Measurements from ENCODE around the gene CNIH4. TPM values are rescaled to one million over a fixed set of nuclear protein-coding genes. Genes with fewer than 3 reads are reported as not detected.

The CNIH4 gene
- total RNA-seq, 1 experiment from 2014 or later = 53.8 TPM

- POLR2A ChIA-PET = interaction anchor here (0.9 kb wide), 1 partner anchor 1458 kb away, joined by 5 read pairs; no protein-coding TSS in a partner anchor
- CTCF ChIA-PET = no interaction called here
- no TSS peak for BruUV-seq (replicated peaks)
- H3K9me3 ChIP-seq (ENCODE audit: control insufficient read depth, insufficient read depth, low read depth, low read length) = no peaks in the 10 kb centered on the region
- H3K36me3 ChIP-seq (ENCODE audit: control insufficient read depth, insufficient read depth, low read length) = no peaks in the 10 kb centered on the region
- TF ChIP-seq SIN3A (IDR thresholded peaks at IDR 0.05; ENCODE audit: borderline replicate concordance, insufficient read depth, low read depth, low read length) = no peak
- TF ChIP-seq, protein P1, sequence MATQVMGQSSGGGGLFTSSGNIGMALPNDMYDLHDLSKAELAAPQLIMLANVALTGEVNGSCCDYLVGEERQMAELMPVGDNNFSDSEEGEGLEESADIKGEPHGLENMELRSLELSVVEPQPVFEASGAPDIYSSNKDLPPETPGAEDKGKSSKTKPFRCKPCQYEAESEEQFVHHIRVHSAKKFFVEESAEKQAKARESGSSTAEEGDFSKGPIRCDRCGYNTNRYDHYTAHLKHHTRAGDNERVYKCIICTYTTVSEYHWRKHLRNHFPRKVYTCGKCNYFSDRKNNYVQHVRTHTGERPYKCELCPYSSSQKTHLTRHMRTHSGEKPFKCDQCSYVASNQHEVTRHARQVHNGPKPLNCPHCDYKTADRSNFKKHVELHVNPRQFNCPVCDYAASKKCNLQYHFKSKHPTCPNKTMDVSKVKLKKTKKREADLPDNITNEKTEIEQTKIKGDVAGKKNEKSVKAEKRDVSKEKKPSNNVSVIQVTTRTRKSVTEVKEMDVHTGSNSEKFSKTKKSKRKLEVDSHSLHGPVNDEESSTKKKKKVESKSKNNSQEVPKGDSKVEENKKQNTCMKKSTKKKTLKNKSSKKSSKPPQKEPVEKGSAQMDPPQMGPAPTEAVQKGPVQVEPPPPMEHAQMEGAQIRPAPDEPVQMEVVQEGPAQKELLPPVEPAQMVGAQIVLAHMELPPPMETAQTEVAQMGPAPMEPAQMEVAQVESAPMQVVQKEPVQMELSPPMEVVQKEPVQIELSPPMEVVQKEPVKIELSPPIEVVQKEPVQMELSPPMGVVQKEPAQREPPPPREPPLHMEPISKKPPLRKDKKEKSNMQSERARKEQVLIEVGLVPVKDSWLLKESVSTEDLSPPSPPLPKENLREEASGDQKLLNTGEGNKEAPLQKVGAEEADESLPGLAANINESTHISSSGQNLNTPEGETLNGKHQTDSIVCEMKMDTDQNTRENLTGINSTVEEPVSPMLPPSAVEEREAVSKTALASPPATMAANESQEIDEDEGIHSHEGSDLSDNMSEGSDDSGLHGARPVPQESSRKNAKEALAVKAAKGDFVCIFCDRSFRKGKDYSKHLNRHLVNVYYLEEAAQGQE (IDR thresholded peaks at IDR 0.05; ENCODE audit: insufficient read depth in 1 of 2, low read depth in 2 of 2, low read length in 1 of 2) = no peak
- H3K27me3 ChIP-seq (ENCODE audit: control insufficient read depth, insufficient read depth, low read length) = no peaks in the 10 kb centered on the region
- ATAC-seq (no peak), DNase-seq (ENCODE audit: low read depth, low spot score) (no peak)
- H3K27ac ChIP-seq (ENCODE audit: low read length) = no peak overlapping the region
- intact Hi-C loops (cut with micrococcal nuclease; ENCODE audit: unreplicated experiment) = no loop called here
- in situ Hi-C loops (cut with HindIII; ENCODE audit: low pct_unique_long_range_greater_than_20kb, low sequenced_read_pairs) = no loop called here
- no peaks in the 10 kb centered on the region for H3K4me1 ChIP-seq (ENCODE audit: control insufficient read depth, insufficient read depth, low read length)
- no peak overlapping the region for H3K4me3 ChIP-seq (ENCODE audit: low read depth in 2 of 2, low read length in 2 of 2)
Observed at GRCh38 chr1:224321706-224322105, 35.0 kb upstream of the CNIH4 start.

DNA sequence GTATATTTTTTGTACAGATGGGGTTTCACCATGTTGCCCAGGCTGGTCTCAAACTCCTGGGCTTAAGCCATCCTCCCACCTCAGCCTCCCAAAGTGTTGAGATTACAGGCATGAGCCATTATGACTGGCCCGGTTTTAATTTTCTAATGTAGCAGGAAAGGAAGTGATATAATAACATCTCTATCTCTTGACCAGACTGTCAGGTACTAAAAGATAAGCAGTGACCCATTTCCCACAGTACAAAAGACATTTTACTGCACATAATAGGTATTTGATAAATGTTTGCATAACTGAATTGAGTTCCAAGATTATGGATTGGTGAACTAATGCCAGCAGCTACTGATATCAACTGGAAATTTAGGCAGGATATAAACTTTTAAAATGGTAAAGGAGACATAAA lies 30.7 kb upstream of the CNIH4 start:
- ATAC-seq (no peak), DNase-seq (ENCODE audit: low read depth, low spot score) (no peak)
- no peak overlapping the region for H3K4me3 ChIP-seq (ENCODE audit: low read depth in 2 of 2, low read length in 2 of 2)
- ChIA-PET POLR2A (no interaction called here), CTCF (no interaction called here)
- in situ Hi-C loops (cut with HindIII; ENCODE audit: low pct_unique_long_range_greater_than_20kb, low sequenced_read_pairs) = no loop called here
- no peaks in the 10 kb centered on the region for H3K9me3 ChIP-seq (ENCODE audit: control insufficient read depth, insufficient read depth, low read depth, low read length)
- peaks cover 15% of the 10 kb centered on the region for H3K4me1 ChIP-seq (ENCODE audit: control insufficient read depth, insufficient read depth, low read length)
- TF ChIP-seq, protein P1 (IDR thresholded peaks at IDR 0.05; ENCODE audit: insufficient read depth in 1 of 2, low read depth in 2 of 2, low read length in 1 of 2) = no peak
- TF ChIP-seq TCF7L2 (IDR thresholded peaks at IDR 0.05; ENCODE audit: low read depth, low read length) (no peak), SIN3A (IDR thresholded peaks at IDR 0.05; ENCODE audit: borderline replicate concordance, insufficient read depth, low read depth, low read length) (no peak), POLR2AphosphoS5 (IDR thresholded peaks at IDR 0.05; ENCODE audit: low read depth, low read length) (no peak)
- TF ChIP-seq, protein P2, sequence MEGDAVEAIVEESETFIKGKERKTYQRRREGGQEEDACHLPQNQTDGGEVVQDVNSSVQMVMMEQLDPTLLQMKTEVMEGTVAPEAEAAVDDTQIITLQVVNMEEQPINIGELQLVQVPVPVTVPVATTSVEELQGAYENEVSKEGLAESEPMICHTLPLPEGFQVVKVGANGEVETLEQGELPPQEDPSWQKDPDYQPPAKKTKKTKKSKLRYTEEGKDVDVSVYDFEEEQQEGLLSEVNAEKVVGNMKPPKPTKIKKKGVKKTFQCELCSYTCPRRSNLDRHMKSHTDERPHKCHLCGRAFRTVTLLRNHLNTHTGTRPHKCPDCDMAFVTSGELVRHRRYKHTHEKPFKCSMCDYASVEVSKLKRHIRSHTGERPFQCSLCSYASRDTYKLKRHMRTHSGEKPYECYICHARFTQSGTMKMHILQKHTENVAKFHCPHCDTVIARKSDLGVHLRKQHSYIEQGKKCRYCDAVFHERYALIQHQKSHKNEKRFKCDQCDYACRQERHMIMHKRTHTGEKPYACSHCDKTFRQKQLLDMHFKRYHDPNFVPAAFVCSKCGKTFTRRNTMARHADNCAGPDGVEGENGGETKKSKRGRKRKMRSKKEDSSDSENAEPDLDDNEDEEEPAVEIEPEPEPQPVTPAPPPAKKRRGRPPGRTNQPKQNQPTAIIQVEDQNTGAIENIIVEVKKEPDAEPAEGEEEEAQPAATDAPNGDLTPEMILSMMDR (IDR thresholded peaks at IDR 0.05) = no peak
- H3K27ac ChIP-seq (ENCODE audit: low read length) = no peak overlapping the region
- peaks cover 3% of the 10 kb centered on the region; the same call in 1 of the 2 replicates for H3K36me3 ChIP-seq (ENCODE audit: control insufficient read depth, insufficient read depth, low read length)
- no TSS peak for BruUV-seq (replicated peaks)
- H3K27me3 ChIP-seq (ENCODE audit: control insufficient read depth, insufficient read depth, low read length) = no peaks in the 10 kb centered on the region
- intact Hi-C loops (cut with micrococcal nuclease; ENCODE audit: unreplicated experiment) = no loop called here
